Transverse colon (tissue), 4 donors: ENCODE measurements around the gene PLAU. TPM values are rescaled to one million over a fixed set of nuclear protein-coding genes. Genes with fewer than 3 reads are reported as not detected.

Experiments
- DNase-seq: peaks from one replicate; pipeline ENCODE4 v3.0.0-alpha.2; 2019
- H3K27ac ChIP-seq, 4 donors: fragments of 200-600 bp; sonication (generic); 2 replicates each; pipeline ENCODE4 v1.5.1; 2016 to 2018; ENCODE audit warnings: inconsistent platforms in 4 of 4
- H3K27me3 ChIP-seq: fragments of 200-600 bp; sonication (generic); 2 replicates; pipeline ENCODE4 v1.5.1; 2017; ENCODE audit warnings: inconsistent platforms
- H3K36me3 ChIP-seq, 4 donors: fragments of 200-600 bp; sonication (generic); 2 replicates each; pipeline ENCODE4 v1.5.1; 2017 to 2019; ENCODE audit warnings: inconsistent platforms in 4 of 4
- H3K4me1 ChIP-seq, 4 donors: fragments of 200-600 bp; sonication (generic); 2 replicates each; pipeline ENCODE4 v1.5.1; 2017 to 2020; ENCODE audit warnings: inconsistent platforms in 4 of 4
- H3K4me3 ChIP-seq, 4 donors: fragments of 200-600 bp; sonication (generic); 1 replicate in 1 of 4; 2 replicates in 3 of 4; pipeline versions ENCODE4 v1.5.1 to v1.6.1; 2017 to 2019; ENCODE audit warnings: inconsistent platforms in 4 of 4
- H3K9me3 ChIP-seq, 2 donors: fragments of 200-600 bp; sonication (generic); 2 replicates each; pipeline ENCODE4 v1.5.1; 2017 to 2019; ENCODE audit warnings: inconsistent platforms in 2 of 2
- EP300 ChIP-seq: sonication (generic); formaldehyde crosslinking; IDR thresholded peaks from one replicate; pipeline ENCODE4 v1.6.1; 2017; ENCODE audit warnings: antibody characterized with exemption, low read depth
- POLR2A ChIP-seq: fragments of 450-650 bp; IDR thresholded peaks from one replicate; pipeline ENCODE4 v1.6.1; 2016; ENCODE audit warnings: antibody characterized with exemption, mild to moderate bottlenecking, moderate library complexity
- POLR2AphosphoS5 ChIP-seq, 3 donors: sonication (generic); formaldehyde crosslinking; IDR thresholded peaks; one replicate each; pipeline ENCODE4 v1.6.1; 2016; ENCODE audit warnings: antibody characterized with exemption in 3 of 3
- WGBS, 2 donors: methylation state at CpG; one replicate each; pipeline ENCODE4 v1.1.5; 2018; ENCODE audit warnings: low coverage in 1 of 2; 5-methylcytosine and 5-hydroxymethylcytosine counted together
- in situ Hi-C, 4 donors: fragments of 200-750 bp; cut with MboI; loops; one replicate each; pipeline versions ENCODE4 v1.15.0 to v1.15.1; 2017; ENCODE audit warnings: low sequenced_read_pairs in 3 of 4, low pct_ligation_motif_present in 1 of 4, low pct_unique_long_range_greater_than_20kb in 1 of 4
- intact Hi-C: fragments of 100-400 bp; cut with DNase I; formaldehyde crosslinking; loops from one replicate; pipeline ENCODE4 v1.15.1; 2023; ENCODE audit warnings: low total_unique reads
- total RNA-seq, 4 donors: library from RNA; depleted of rRNA; stranded (reverse); fragments of >200 nt; gene quantifications; one replicate each; pipeline ENCODE4 v1.1.0, GENCODE V29; 2016
- TF ChIP-seq, protein P1 (sequence below), 5 experiments: fragments of 200-600 bp in 3 of 5; fragments of 450-650 bp in 2 of 5; sonication (generic) in 3 of 5; IDR thresholded peaks; 1 replicate in 2 of 5; 2 replicates in 3 of 5; pipeline ENCODE4 v1.5.1; 2016 to 2017; ENCODE audit warnings: antibody characterized with exemption in 5 of 5, inconsistent platforms in 3 of 5, mild to moderate bottlenecking in 2 of 5, moderate library complexity in 1 of 5

PLAU gene
- total RNA-seq, 4 donors from 2014 or later = 0.75 to 8.0 (median 2.3) TPM

DNA sequence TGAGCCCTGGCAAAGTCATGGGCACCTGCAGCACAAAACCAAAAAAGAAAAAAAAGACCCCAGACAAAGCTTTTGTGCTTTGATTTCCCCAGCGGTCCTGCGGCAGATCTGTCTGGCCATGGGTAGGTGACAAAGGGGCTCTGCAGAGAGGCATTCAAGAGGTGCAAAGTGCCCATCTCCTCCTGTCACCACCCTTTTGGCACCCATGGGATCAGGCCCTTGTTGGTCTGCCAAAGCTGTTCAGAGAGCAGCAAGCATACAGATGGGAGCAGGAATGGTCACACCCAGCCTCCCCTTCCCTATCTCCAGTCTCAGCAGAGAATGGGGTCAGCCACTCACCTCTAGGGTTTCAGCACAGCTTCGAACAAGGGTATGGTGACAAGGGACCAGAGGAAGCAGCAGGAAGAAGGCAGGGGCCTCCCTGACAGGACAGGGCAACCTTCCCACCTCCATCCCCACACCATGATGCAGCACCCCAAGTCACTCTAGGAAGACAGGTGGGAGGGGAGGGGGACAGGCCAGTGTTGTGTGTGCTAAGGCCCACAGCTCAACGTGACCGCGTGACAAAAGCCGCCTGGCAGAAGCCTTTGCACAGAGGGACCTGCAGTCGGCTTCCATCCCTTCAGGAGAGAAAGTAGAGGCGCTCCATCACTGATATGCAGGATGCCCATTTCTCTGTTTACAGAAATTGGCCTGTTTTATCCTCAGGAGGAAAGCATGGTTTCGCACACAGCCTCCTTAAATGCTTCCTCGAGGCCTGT lies 42.9 kb upstream of the PLAU start:
- Histone ChIP-seq H3K4me3 (no peak overlapping the region), H3K9me3 (no peaks in the 10 kb centered on the region), H3K4me1 (peaks cover 54 to 96% (median 66%) of the 10 kb centered on the region in 4 donors), H3K27me3 (no peaks in the 10 kb centered on the region), H3K36me3 (no peaks in the 10 kb centered on the region), H3K27ac (peak overlapping the region; percentile 58 to 89 (median 66))
- TF ChIP-seq POLR2AphosphoS5 (IDR thresholded peaks at IDR 0.05) (no peak), POLR2A (no peak), EP300 (no peak)
- TF ChIP-seq, protein P1, sequence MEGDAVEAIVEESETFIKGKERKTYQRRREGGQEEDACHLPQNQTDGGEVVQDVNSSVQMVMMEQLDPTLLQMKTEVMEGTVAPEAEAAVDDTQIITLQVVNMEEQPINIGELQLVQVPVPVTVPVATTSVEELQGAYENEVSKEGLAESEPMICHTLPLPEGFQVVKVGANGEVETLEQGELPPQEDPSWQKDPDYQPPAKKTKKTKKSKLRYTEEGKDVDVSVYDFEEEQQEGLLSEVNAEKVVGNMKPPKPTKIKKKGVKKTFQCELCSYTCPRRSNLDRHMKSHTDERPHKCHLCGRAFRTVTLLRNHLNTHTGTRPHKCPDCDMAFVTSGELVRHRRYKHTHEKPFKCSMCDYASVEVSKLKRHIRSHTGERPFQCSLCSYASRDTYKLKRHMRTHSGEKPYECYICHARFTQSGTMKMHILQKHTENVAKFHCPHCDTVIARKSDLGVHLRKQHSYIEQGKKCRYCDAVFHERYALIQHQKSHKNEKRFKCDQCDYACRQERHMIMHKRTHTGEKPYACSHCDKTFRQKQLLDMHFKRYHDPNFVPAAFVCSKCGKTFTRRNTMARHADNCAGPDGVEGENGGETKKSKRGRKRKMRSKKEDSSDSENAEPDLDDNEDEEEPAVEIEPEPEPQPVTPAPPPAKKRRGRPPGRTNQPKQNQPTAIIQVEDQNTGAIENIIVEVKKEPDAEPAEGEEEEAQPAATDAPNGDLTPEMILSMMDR (IDR thresholded peaks at IDR 0.05) = no peak
- no peak for DNase-seq
- WGBS, 2 donors = 89 to 96% methylated on average over 5 to 11 of the region's 11 CpGs
- intact Hi-C loops (no loop called here), in situ Hi-C loops (no loop called here)

- DNase-seq = no peak
- intact Hi-C loops (no loop called here), in situ Hi-C loops (no loop called here)
- peak overlapping the region in 3 of 4 donors; percentile 64 to 89 (median 67) for H3K27ac ChIP-seq
- WGBS, 2 donors = 93% methylated on average over 5 of the region's 5 CpGs; no CpG with 5 or more reads in 1 of the 2 donors
- no peaks in the 10 kb centered on the region for H3K36me3 ChIP-seq
- H3K4me3 ChIP-seq = no peak overlapping the region
- H3K9me3 ChIP-seq = no peaks in the 10 kb centered on the region
- H3K27me3 ChIP-seq = no peaks in the 10 kb centered on the region
- TF ChIP-seq POLR2AphosphoS5 (IDR thresholded peaks at IDR 0.05) (no peak), EP300 (no peak), POLR2A (no peak)
- TF ChIP-seq, protein P1 (IDR thresholded peaks at IDR 0.05) = no peak
- H3K4me1 ChIP-seq = peaks cover 54 to 93% (median 69%) of the 10 kb centered on the region in 4 donors
Measured at GRCh38 chr10:73868655-73869195, 42.2 kb upstream of the PLAU start.

DNA sequence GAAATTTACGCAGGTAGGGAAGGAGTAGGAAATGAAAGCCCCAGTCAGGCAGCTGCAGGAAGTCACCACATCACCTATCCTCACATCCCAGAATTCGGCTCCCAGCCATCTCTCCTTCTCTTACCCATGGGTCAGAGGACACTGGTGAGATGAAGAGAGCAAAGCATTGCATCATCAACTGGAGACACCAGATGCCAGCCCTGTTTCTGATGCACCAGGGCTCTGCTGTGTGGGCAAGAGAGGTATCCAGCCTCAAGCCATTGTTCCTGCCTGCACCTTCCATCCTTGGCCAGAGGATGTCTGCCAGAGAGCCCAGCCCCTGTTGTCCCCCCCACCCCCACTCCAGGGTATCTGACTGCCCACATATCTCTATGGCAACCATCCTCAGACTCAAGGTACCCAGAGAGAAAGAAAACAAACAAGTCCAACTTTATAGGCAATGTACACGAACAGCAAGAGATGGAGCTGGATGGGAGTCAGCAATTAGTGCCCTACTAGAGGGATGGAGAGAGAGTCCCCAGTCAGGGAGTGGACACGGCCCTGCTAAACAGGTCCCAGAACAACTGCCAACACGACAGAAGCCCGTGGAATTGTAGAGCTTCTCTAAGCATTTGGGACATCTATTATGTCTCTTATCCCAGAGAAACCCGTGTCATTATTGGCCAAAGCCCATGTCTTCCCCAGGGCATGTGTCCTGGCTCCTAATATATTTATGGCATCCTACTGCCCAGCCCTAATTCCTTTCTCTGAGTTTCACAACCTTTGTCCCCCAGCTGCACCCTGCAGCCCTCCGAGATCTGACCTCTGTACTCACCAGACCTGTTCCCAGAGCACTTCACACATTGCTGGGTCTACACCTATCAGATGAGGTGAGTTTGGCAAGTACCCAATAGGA lies 39.4 kb upstream of the PLAU start:
- H3K36me3 ChIP-seq = no peaks in the 10 kb centered on the region
- in situ Hi-C loops = no loop called here

More for the DNA sequence above, 39.4 kb upstream of the PLAU start:
- Histone ChIP-seq H3K27me3 (no peaks in the 10 kb centered on the region), H3K9me3 (no peaks in the 10 kb centered on the region), H3K4me3 (peak overlapping the region in 1 of 4 donors; percentile 88), H3K4me1 (peaks cover 42 to 77% (median 62%) of the 10 kb centered on the region in 4 donors), H3K27ac (peak overlapping the region; percentile 79 to 90 (median 88))
- intact Hi-C loops = loop anchor here (2.0 kb wide), 1 partner anchor 23 kb away; no protein-coding TSS in a partner anchor
- WGBS, 2 donors = 41 to 58% methylated on average over 4 to 8 of the region's 8 CpGs
- peak; percentile 79 for DNase-seq
- peak in 1 of 3 donors; percentile 76 for TF ChIP-seq POLR2AphosphoS5 (IDR thresholded peaks at IDR 0.05)
- TF ChIP-seq, protein P1 (IDR thresholded peaks at IDR 0.05) = no peak
